CD4-positive, alpha-beta T cell treated with Interleukin-6 at 100 ng/mL for 8 hours (primary cell): ENCODE measurements around the gene NFE2L3.
"Not testable (repeated sequence)": the region's sequence is repeated elsewhere in the genome, so short reads cannot be mapped to it uniquely, and the experiment has no call there.

Experiments
- DNase-seq: peaks from one replicate; pipeline ENCODE4 v3.0.0-alpha.2; 2020; ENCODE audit warnings: mixed read lengths, low spot score

The NFE2L3 gene

DNA sequence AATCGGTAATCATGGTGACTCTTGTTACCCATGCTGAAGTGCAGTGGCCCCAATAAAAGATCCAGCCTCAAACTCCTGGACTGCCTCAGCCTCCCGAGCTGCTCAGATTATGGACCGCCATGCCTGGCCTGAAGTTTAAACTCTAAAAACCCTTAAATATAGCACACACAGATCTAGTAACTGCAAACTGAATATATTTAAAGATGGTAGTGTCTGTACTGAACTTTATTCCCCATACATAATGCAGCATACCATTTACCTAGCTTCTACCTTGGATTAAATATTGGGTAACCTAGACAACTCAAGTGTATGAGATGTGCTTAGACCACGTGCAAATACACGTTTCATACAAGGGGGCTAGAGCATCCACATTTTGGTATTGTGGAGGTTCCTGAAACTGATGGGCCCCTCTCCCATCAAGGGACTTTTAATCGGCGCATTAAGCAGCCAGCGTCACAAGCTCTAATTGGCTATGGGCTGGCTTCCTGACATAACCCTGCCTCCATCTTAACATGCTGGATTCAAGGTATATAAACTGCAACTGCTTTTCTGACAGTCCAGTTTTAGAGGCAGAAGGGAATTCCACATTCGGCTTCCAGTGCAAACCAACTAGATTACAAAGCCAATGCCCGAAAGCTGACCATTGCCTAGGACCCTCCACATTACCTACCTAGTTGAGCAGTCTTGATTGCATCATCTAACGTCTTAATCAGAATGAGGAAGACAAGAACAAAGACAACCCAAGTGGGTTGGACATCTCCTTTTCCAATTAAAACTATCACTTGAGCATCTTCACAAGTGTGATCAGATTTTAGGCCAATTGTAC lies 35.6 kb downstream of the NFE2L3 start:
- DNase-seq: no peak

DNA sequence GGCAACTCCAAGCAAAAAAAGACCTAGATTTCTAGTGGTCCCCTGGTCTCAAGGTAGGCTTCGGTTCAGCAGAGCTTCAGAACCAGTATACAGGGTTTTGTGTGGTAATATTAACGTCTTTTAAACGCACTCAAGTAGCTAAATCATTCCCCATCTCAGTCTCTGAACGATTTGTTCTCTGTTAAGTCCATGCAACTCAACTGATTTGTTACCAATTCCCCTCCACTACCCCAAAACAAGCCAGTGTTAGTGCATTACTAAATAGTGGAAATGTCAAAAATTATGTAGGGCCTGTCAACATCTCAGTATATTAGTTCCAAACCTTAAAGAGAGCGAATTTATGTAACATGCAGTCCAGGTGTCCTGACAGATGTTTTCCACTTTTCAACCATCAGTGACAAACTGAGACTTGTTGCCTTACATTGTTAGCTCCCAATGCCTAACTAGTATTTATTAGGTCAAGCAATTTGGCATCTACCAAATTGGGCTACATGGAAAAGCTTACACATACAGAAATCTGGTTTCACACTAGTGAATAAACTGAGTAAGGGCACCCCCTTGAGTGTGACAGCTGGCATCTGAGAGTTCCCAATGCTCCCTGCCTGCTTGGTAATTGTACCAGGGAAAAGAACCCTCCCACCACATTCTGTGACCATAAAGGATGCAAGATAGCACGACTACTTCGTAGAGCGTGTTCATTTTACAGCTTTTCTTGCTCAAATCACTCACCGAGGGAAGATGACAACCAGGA lies 36.4 kb downstream of the NFE2L3 start:
- no peak for DNase-seq

DNA sequence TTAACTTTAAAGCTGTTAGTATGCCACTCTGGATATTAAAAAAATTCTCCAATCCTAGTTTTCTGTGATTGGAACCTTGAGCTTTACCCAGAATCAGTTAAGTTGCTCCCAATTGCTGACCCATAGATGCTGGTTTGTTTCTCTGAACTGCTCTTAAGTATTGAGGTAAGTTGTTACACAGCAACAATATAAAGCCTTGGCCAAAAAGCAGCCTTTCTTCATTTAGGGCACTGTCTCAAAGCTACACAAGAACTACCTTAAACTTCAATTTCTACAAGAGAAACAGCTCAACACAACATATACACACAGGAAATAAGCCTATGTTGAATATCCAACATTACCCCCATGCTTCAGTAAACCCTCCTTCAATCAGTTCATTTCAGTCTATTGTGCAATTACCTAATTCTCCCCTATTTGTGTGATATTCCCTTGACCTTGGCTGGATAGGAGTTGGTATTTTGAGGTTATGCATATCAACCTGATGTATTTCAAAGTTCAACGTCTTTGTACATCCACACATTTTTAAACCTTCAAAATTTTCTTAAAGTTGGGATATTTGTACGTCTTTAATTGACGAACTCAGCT lies 37.1 kb downstream of the NFE2L3 start:
- no peak for DNase-seq

DNA sequence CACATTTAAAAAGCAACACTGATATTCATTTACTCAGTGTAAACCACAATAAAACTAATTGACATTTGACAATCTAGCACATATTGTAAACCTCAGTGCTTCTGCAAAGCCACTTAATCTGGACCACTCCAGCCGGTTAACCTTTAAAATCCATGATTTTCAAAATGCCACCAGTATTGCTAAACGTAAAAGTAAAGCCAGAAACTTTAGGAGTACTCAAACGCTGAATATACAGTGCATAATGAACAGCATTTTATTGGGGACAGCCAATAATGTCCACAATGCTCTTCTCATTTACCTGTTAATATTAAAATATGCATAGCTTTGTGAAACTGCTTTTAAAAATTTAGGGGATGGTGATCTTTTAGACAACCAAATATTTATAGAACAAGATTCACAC lies 37.7 kb downstream of the NFE2L3 start:
- no peak for DNase-seq

DNA sequence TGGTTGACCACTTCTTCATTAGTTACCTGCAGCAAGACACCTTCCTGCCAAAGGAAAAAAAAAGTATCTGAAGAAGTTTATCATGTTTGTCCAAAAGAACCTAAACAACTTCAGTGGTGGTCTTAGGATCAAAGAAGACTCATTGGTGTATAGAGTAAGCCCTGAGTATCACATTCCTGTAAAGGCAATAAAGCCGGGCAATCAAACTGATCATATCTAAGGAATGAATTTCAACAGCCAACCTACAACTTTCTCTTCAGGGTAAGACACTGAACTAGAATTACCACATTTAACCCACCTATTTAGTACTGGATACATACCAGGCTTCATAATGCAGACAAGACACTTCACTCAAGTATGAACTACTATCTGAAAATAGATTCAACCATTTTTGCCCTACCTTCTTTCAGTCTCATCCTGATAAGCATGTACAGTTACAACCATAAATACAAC lies 38.4 kb downstream of the NFE2L3 start:
- no peak for DNase-seq

DNA sequence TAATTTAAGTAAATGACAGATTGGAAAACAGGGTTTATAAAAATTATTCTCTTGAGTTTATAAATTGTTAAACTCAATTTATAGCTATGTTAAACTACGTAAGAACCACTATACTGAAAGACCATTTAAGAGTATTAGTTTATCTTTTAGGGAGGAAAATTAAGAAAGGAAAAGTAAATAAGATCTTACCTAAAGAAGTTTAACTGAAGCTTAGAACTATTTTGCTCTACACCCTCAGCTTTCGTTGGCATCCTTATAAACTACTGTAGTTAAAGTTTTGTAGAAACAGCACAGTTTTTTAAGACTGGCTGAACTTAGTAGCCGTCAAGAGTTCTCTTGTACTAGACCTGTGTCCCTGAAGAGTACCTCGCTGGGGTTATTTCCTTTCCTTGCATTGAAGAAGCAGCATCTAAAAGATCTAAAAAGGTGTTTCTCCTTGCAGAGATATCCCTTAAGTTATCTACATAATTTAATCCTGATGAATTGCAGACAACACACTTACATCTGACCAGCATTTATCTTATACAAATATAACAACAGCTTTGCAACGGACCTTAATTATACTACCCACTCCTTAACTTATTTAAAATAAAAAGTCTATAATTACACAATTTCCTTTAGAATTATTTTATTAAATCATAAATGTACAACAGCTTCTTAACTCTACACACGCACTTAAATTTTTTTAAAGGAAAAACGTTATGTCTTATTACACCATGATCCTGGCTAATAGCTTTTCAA lies 39.4 kb downstream of the NFE2L3 start:
- DNase-seq: no peak

DNA sequence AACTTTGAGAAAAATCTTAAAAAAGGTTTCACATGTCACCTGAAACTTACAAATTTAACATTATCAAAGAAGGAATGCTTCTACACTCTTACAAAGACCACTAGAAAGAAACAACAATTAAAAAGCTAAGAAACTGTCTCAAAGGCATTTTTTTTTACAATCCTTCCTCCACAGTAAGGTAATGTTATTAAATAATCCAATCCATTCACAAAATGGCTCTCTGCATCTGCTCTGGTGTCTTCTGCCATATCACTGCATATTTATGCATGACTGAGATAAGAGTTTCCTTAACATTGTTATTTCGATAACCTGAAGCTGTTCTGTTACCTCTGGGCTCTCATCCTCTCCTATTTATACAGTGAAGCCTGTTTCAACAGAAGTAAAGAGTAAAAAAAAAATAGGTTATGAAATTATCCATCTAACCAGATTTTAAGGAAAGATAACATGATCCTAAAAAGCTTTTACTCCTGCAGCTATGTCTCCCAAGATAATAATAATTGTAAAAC lies 40.0 kb downstream of the NFE2L3 start:
- no peak for DNase-seq

DNA sequence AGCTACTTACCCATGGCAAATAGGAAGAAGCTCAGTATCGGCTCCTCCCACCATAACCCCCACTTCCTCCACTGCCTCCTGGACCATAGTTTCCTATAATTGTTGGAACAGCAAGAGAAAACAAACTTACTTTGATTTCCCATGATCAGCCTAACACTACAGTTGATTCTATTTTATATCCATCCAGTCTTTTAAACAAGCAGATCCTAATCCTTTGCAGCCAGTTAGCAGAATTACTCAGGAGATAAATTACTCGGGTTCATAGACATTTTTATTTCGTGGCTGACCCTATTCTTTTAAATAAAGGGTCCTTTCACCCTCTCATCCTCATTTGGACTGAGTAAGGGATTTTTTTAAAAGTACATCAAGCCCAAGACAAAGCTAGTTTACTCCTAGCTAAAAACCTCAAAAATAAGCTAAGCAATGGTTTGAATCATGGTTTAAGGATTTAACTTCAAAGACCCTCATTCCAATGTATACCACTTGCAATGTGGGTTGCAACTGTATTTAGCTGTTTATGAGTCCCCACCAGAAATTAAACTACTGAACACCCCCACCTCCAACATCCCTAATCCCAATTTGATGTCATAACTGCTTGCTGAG lies 40.6 kb downstream of the NFE2L3 start:
- DNase-seq: no peak

DNA sequence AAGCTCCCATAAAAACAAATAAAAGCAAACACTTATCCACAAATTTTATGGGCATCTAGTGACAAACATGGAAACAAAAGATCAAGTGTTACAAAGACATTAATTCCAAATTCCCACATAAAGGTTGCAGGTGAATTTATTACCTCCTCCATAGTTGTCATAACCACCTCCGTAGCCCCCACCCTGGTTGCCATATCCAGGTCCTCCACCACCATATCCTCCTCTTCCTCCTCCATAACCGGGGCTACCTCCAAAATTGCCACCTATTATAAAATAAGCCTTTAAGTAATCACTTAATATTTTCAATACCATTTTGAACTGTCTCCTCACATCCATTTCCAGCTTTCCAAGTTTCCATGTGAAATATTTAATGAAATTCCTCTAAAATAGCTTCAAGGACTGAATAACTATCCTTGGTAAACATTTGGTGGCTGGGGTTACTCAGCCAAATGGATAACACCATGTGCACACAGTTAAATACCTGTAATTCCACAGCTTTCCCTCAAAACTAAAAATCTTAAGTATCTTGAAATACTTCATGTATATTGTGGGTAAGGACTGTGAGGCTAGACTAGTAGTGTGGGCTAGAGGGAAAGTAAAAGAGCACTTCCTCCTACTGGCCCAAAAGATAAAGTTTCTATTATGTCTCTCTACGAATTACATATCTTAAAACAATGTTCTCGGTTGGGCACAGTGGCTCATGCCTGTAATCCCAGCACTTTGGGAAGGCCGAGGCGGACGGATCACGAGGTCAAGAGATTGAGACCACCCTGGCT lies 41.6 kb downstream of the NFE2L3 start:
- no peak for DNase-seq

DNA sequence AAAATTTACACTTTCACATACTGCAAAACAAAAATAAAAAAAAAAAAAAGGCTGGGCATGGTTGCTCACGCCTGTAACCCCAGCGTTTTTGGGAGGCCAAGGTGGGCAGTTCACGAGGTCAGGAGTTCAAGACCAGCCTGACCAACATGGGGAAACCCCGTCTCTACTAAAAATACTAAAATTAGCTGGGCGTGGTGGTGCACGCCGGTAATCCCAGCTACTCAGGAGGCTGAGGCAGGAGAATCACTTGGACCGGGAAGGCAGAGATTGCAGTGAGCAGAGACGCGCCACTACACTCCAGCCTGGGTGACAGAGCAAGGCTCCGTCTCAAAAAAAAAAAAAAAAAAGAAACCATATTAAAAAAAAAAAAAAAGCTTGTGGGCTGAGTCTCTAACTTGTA lies 42.8 kb downstream of the NFE2L3 start:
- not testable (repeated sequence) for DNase-seq

DNA sequence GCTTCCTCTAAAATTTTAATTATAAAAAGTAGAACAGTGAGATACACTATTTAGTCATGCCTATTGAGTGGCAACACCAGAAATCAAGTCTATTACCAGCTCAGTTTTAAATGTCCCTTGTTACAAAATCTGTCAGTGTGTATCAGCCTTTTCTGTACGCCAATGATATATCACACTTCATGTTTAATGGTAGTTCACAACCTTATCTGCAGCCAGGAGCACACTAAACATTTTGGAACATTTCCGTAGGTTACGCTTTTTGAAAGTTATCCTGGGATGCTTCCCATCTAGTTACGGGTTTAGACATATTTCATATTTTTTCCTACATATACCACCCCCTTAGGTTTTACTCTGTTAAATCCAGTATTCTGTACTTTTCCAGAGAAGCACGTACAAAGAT lies 43.2 kb downstream of the NFE2L3 start:
- no peak for DNase-seq

DNA sequence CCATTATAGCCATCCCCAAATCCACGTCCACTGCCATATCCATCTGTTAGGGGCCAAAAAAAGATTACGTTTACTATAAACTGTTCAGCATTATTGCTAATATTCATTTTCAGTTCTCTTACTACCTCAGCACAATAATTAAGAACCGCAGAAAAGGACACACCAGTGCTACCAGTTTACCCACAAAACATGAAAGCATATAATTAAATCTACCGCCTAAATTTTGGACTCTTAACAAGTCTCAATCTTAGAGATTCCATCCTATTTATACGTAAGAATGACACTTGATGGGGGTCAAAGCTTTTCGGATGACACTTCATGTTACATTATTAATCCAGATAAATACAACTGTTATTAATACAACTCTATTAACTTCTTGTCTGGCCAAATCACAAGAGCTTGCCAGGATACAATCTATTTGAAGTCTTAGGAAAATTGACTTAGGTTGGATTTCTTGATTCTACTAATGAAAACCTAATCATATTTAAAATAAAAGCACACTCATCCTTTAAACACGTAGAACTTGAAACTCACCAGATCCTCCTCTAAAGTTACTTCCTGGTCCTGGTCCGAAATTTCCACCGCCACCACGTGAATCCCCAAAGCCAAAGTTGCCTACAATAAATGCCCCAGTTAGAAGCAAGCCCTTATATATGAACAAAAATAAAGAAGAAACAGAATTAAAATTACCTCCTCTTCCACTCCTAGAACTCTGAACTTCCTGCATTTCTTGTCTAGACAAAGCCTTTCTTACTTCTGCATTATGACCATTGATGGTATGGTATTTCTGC lies 44.1 kb downstream of the NFE2L3 start:
- no peak for DNase-seq

DNA sequence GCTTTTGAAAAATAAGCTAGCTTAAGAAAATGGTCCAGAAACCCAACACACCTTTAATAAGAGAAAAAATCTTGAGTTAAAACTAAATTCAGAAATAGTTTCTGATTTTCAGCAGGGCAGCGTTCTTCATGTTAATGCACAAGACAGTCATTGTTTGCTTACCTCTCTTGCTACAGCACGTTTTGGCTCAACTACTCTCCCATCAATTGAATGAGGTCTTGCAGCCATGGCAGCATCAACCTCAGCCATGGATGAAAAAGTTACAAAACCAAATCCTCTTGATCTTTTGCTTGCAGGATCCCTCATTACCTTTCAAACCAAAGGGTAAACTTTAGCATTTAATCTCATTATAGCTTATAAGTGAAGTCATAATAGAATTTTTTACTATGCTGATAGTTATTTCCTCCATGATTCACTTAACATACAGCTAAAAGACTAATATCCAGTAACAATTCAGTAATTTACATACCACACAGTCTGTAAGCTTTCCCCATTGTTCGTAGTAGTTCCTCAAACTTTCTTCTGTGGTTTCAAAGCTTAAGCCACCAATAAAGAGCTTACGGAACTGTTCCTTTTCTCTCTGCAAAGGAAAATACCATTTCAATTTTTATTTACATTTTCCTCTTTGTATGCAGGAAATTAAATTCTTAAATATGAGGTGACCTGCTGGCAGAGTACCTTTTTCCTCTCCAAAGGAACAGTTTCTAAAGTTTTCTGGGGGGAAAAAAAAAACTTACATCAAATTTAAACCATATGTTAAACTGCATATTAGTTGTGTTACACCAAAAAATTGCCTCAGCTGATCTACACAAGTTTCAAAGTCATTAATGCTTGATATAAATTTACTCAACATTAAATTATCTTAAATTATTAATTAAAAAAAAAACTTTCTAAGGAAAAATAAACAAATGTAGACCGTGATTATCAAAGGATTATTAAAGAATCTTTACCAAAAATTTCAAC lies 45.4 kb downstream of the NFE2L3 start:
- no peak for DNase-seq

DNA sequence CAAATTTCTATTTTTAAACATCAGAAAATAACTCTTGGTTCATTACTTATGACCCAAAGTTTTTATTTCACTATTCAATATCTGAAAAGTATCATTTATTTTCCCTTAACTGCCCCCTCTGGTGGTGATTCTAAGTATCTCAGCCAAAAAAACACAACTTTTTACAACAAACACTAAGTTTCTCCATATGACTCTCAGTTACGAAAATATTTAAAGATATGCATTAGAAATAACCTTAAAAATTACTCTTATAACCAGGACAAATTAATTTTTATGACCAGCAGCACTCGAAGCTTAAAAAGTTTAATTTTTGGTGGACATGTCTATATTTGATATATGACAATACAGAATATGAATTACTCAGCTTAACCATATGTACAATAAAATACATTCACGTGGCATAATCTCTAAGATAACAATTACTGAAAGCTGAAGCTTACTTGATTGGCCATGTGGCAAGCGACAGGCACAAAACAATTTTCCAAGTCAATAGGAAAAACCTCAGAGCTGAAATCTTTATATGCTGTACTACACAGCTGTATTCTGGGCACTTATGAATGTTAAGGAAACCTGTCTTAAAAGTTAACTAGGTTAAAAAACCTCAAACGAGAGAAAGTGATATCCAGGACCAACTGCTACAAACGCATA lies 46.3 kb downstream of the NFE2L3 start:
- peak; percentile 42 for DNase-seq

DNA sequence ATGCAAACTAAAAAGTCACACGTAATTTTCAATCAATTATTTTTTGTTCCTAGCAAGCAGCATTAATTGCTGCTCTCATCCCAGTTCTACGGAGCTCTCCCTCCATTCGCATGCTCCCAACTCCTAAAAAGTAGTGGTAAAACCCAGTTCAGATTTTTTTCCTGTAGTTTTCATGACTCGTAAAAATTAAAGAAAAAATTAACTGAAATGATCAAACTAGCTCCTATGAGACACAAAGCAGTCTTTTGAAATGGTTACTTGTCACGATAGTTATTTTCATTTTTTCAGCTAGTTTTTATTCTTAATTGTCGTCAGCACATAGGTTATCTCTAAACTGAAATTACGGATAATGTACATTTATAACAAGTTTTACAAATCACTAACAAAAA lies 46.8 kb downstream of the NFE2L3 start:
- DNase-seq: no peak

DNA sequence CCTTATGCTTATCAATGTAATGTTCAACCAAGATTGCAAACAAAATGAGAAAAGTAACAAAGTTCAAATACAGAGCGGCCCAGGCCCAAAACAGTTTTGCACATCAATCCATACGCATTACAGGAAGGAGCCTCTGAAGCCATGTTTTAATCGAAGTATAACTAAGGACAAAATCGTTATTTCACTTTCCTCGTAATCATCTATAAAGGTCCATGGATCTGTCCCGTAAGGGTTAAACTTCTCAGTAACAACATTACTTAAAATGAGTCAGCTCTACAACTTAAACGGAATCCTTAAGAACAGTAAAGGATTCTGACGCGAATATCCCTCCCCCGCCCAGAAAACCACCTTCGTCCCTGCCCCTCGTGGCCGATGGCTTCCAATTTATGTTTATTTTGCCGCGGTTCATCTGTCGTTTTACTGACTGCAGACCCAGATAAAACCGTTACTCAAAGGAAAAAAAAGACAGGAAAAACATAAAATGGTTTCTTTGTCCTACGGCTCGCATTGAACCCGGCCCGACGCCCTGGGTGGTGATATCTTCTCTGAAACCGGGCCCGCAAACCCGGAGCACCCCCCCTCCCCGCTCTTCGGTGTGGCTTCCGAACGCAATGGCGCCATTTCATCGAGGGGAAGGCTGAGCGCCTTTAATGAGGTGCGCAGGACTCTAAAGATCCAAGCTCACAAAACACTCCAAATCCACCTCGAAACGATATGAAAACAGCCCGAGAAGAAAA lies 47.5 kb downstream of the NFE2L3 start:
- DNase-seq: peak; percentile 71

DNA sequence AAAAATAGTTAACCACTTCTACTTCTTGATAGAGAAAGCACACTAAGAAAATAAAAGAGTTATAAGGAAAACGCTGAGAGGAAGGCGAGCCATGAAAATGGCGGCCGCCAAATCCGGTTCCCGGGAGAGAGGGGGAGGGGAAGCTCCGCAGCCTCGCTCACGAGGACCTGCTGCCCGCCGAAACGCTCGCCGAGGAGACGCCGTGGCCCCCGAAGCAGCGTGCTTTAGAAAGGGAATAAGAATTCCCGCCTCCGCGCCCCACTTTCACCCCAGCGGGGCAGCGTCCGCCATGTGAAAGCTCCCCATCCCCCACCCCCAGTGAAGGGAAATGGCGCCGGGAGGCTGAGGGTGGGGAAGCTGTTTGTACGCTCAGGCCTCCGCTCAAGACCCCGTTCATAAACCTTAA lies 48.0 kb downstream of the NFE2L3 start:
- DNase-seq: peak; percentile 61
